Measurements from ENCODE around the gene ZFP1.

Gene ZFP1

DNA sequence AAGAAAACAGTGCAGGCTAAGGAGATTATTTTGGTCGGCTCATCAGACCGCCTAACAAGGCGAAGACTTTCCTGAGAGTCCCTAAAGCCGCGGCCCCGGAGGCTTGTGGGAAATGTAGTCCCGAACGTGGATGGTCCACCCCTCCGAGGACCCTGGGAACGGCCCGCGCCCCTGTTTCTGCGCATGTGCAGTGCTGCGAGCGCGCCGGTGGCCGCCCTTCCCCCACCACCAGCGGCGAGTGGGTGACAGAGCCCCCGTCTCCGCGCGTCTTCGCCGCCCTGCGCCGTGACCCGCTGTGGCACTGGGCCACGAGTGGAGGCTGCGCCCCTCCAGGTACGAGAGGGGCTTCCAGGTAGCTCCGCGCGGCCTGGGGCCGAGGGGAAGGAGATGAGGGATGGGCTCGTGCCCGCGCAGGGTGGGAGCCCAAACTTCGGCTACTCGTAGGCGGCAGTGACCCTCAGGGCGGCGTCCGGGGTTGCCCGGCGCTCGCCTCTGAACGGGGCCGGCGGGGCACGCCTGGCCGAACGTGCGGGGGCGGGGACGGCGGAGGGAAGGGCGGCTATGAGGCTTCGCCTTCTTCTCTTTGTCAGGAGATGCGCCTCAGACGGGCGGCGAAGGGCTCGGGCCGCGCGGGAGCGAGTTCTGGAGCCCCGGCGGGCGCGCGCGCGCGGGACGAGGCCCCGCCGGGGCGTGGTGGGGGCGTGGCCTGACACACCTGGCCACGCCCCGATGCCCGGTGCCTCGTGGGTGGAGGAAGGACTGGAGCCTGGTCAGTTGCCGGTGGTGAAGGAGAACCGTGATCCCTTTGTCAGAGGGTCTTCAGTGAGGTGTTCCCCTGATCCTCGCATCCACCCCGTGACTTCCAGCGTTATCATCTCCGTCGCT, at the start of gene ZFP1:
ZFP1 (plus strand) TSS at position 214 of the 885 bp plus-strand sequence. CDS start 4,428 bp downstream, outside the sequence.
- peak; percentile 96 for DNase-seq (ENCODE audit: low spot score)
- TF ChIP-seq, protein P1, sequence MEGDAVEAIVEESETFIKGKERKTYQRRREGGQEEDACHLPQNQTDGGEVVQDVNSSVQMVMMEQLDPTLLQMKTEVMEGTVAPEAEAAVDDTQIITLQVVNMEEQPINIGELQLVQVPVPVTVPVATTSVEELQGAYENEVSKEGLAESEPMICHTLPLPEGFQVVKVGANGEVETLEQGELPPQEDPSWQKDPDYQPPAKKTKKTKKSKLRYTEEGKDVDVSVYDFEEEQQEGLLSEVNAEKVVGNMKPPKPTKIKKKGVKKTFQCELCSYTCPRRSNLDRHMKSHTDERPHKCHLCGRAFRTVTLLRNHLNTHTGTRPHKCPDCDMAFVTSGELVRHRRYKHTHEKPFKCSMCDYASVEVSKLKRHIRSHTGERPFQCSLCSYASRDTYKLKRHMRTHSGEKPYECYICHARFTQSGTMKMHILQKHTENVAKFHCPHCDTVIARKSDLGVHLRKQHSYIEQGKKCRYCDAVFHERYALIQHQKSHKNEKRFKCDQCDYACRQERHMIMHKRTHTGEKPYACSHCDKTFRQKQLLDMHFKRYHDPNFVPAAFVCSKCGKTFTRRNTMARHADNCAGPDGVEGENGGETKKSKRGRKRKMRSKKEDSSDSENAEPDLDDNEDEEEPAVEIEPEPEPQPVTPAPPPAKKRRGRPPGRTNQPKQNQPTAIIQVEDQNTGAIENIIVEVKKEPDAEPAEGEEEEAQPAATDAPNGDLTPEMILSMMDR (conservative IDR thresholded peaks at IDR 0.05; ENCODE audit: low read depth), result no peak
- peak within 1 kb of the TSS; percentile 94 for H3K27ac ChIP-seq
- CTCF ChIA-PET, result no interaction called here
- POLR2A ChIA-PET (ENCODE audit: low non-redundant PET), result no interaction called here

DNA sequence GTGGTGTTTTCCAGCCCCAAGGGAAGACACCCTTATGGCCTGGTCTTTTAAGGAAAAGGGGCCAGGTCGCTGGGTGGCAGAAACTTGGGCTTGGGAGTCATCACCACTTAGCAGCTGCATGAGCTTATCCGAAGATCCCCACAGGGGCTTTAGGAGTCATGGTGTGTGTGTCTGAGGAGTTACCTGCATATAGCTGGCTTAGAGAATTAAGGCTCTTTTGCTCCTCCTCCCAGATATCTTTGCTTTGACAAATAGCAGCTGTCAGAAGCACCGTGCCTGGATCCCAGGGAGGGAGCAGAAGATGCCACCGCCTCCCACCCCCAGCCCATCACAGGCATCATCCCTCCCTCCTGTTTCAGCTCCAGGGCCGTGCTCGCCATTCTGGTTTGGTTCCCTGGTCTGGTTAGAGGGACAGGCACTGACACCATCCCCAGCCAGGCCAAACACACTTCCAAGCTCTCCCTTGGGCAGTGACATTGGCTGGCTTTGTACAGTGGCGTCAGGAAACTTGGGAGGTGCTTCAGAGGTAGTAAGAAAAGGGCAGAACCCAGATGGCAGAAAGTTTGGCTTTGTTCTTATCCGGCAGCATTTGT, 49.2 kb upstream of the ZFP1 start:
- POLR2A ChIA-PET (ENCODE audit: low non-redundant PET), result interaction anchor here (0.6 kb wide), 1 partner anchor 15 kb away, joined by 11 read pairs; no protein-coding TSS in a partner anchor
- H3K27ac ChIP-seq, result peak overlapping the region; percentile 12; the same call in 1 of the 2 replicates
- CTCF ChIA-PET, result interaction anchor here (0.8 to 1.8 kb wide), 2 partner anchors 9 to 12 kb away, joined by 5 to 6 read pairs; no protein-coding TSS in a partner anchor
- no peak for DNase-seq (ENCODE audit: low spot score)
- TF ChIP-seq, protein P1 (conservative IDR thresholded peaks at IDR 0.05; ENCODE audit: low read depth), result no peak

GRCh38 chr16:75099738-75100602, 48.4 kb upstream of the ZFP1 start:
- POLR2A ChIA-PET (ENCODE audit: low non-redundant PET), result interaction anchor here (0.6 kb wide), 1 partner anchor 16 kb away, joined by 11 read pairs; no protein-coding TSS in a partner anchor
- peak overlapping the region; percentile 12 for H3K27ac ChIP-seq
- CTCF ChIA-PET, result no interaction called here
- DNase-seq (ENCODE audit: low spot score), result no peak
- TF ChIP-seq, protein P1 (conservative IDR thresholded peaks at IDR 0.05; ENCODE audit: low read depth), result no peak

- TF ChIP-seq, protein P1 (conservative IDR thresholded peaks at IDR 0.05; ENCODE audit: low read depth), result no peak
- H3K27ac ChIP-seq, result no peak overlapping the region
- POLR2A ChIA-PET (ENCODE audit: low non-redundant PET), result no interaction called here
- CTCF ChIA-PET, result no interaction called here
- no peak for DNase-seq (ENCODE audit: low spot score)
Observed at GRCh38 chr16:75100603-75100990, 47.7 kb upstream of the ZFP1 start.

GRCh38 chr16:75101635-75102034, 46.7 kb upstream of the ZFP1 start:
- TF ChIP-seq, protein P1 (conservative IDR thresholded peaks at IDR 0.05; ENCODE audit: low read depth), result no peak
- CTCF ChIA-PET, result no interaction called here
- no peak overlapping the region for H3K27ac ChIP-seq
- DNase-seq (ENCODE audit: low spot score), result no peak
- POLR2A ChIA-PET (ENCODE audit: low non-redundant PET), result no interaction called here

GRCh38 chr16:75102595-75102994, 45.7 kb upstream of the ZFP1 start:
- no peak overlapping the region for H3K27ac ChIP-seq
- CTCF ChIA-PET, result no interaction called here
- no peak for DNase-seq (ENCODE audit: low spot score)
- POLR2A ChIA-PET (ENCODE audit: low non-redundant PET), result no interaction called here
- TF ChIP-seq, protein P1 (conservative IDR thresholded peaks at IDR 0.05; ENCODE audit: low read depth), result no peak
